ENCODE results near the gene OR4A47. TPM values are rescaled to one million over a fixed set of nuclear protein-coding genes. Genes with fewer than 3 reads are reported as not detected.
"Not testable (repeated sequence)": the region's sequence is repeated elsewhere in the genome, so short reads cannot be mapped to it uniquely, and the experiment has no call there.

Gene OR4A47, protein sequence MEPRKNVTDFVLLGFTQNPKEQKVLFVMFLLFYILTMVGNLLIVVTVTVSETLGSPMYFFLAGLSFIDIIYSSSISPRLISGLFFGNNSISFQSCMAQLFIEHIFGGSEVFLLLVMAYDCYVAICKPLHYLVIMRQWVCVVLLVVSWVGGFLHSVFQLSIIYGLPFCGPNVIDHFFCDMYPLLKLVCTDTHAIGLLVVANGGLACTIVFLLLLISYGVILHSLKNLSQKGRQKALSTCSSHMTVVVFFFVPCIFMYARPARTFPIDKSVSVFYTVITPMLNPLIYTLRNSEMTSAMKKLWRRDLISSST
- total RNA-seq (2012; rRNA removed): not detected in 2 replicates

DNA sequence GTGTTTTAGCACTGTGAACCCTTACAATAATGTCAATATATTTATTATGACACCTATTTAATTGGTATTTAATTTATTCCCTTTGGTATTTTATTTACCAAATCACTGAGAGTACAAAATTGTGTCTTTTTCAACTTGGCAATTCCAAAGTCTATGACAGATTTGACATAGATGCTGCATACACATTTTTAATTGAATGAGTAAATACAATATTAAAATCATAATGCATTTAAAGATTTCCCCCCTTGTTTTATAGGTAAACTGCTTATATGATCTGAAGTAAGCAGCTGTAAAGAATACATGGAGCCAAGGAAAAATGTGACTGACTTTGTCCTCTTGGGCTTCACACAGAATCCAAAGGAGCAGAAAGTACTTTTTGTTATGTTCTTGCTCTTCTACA lies at the start of gene OR4A47:
TSS of gene OR4A47 (plus strand) at position 301 of the 400 bp plus-strand sequence. CDS start at position 301, 0 bp downstream.
- not testable (repeated sequence) for H3K9ac ChIP-seq (ENCODE audit: low read depth, low read length); H3K36me3 ChIP-seq (ENCODE audit: insufficient read depth, low read length); H3K4me2 ChIP-seq (ENCODE audit: low read length); H3K9me3 ChIP-seq (replicated peaks; ENCODE audit: low read length); H3K4me1 ChIP-seq (ENCODE audit: control insufficient read depth, insufficient read depth, low read length); H3K4me3 ChIP-seq (ENCODE audit: low read length); H3K27me3 ChIP-seq (ENCODE audit: control insufficient read depth, insufficient read depth, low read length)

DNA sequence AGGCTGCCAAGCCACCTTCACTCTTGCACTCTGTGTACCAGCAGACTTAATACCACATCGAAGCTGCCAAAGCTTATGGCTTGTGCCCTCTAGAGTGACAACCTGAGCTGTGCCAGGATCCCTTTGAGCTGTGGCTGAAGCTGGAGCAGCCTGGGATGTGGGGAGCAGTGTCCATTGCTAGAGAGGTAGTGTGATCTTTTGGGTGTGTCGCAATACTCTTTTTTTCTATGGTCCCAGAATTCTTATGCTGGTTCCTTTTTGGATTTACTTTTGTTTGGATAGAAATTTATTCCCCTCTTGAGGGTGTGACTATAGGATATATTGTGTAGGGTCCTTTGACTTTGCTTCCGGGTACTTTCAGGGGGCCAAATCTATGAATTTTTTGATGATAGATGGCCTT lies 32.7 kb upstream of the OR4A47 start:
- not testable (repeated sequence) for H3K4me2 ChIP-seq (ENCODE audit: low read length); H3K27me3 ChIP-seq (ENCODE audit: control insufficient read depth, insufficient read depth, low read length); H3K9ac ChIP-seq (ENCODE audit: low read depth, low read length); H3K9me3 ChIP-seq (replicated peaks; ENCODE audit: low read length); H3K4me1 ChIP-seq (ENCODE audit: control insufficient read depth, insufficient read depth, low read length); H3K36me3 ChIP-seq (ENCODE audit: insufficient read depth, low read length); H3K4me3 ChIP-seq (ENCODE audit: low read length)

DNA sequence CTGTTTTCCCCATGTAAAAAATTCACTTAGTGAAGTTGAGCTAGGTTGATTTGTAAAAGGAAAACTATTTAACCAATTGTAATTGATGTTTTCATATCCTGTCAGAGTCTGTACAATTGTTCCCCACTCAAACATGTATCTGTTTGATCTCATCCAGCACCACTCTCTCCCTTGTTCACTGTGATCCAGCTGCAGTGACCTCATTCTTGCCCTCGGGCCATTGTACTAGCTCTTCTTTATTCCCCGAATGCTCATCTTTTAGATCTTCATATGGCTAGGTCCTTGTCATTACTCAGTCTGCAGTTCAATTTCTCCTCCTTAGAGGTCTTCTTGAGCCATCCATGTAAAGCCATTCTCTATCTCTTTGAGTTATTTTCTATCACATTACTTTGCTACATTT lies 14.6 kb upstream of the OR4A47 start:
- H3K9me3 ChIP-seq (replicated peaks; ENCODE audit: low read length); H3K4me3 ChIP-seq (ENCODE audit: low read length); H3K36me3 ChIP-seq (ENCODE audit: insufficient read depth, low read length); H3K9ac ChIP-seq (ENCODE audit: low read depth, low read length); H3K4me1 ChIP-seq (ENCODE audit: control insufficient read depth, insufficient read depth, low read length); H3K27me3 ChIP-seq (ENCODE audit: control insufficient read depth, insufficient read depth, low read length); H3K4me2 ChIP-seq (ENCODE audit: low read length): not testable (repeated sequence)

GRCh38 chr11:48474703-48475102 lies 13.9 kb upstream of the OR4A47 start:
- not testable (repeated sequence) for H3K9ac ChIP-seq (ENCODE audit: low read depth, low read length); H3K36me3 ChIP-seq (ENCODE audit: insufficient read depth, low read length); H3K4me2 ChIP-seq (ENCODE audit: low read length); H3K4me1 ChIP-seq (ENCODE audit: control insufficient read depth, insufficient read depth, low read length); H3K27me3 ChIP-seq (ENCODE audit: control insufficient read depth, insufficient read depth, low read length); H3K4me3 ChIP-seq (ENCODE audit: low read length); H3K9me3 ChIP-seq (replicated peaks; ENCODE audit: low read length)

GRCh38 chr11:48506169-48506568 lies 17.6 kb downstream of the OR4A47 start:
- not testable (repeated sequence) for H3K9ac ChIP-seq (ENCODE audit: low read depth, low read length); H3K36me3 ChIP-seq (ENCODE audit: insufficient read depth, low read length); H3K4me3 ChIP-seq (ENCODE audit: low read length); H3K4me1 ChIP-seq (ENCODE audit: control insufficient read depth, insufficient read depth, low read length); H3K4me2 ChIP-seq (ENCODE audit: low read length); H3K9me3 ChIP-seq (replicated peaks; ENCODE audit: low read length); H3K27me3 ChIP-seq (ENCODE audit: control insufficient read depth, insufficient read depth, low read length)

DNA sequence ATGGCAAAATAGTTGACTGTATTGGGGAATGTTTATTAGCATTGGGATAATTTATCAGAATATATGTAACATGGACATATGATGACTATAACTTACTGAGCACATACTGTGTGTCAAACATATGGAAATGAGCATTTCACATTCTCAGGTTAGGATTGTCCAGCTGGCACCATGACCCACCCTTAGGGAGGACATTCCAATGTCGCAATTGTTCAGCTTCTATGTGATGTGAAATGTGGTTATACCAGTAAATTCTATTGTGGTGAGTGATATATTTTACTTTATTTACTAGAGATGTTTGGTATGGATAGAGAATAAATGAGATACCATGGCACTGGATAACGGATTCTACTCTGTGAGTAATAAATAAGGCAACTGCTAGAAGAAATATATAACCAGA lies 50.4 kb downstream of the OR4A47 start:
- no peaks in the 10 kb centered on the region for H3K36me3 ChIP-seq (ENCODE audit: insufficient read depth, low read length)
- no peak overlapping the region for H3K9ac ChIP-seq (ENCODE audit: low read depth, low read length)
- H3K4me1 ChIP-seq (ENCODE audit: control insufficient read depth, insufficient read depth, low read length): no peaks in the 10 kb centered on the region
- H3K4me3 ChIP-seq (ENCODE audit: low read length): no peak overlapping the region
- no peaks in the 10 kb centered on the region for H3K27me3 ChIP-seq (ENCODE audit: control insufficient read depth, insufficient read depth, low read length)
- no peak overlapping the region for H3K4me2 ChIP-seq (ENCODE audit: low read length)
- H3K9me3 ChIP-seq (replicated peaks; ENCODE audit: low read length): no peaks in the 10 kb centered on the region

All from skeletal muscle satellite cell (primary cell).